Measurements from ENCODE around the gene ICAM4.
"Not testable (repeated sequence)": the region's sequence is repeated elsewhere in the genome, so short reads cannot be mapped to it uniquely, and the experiment has no call there.

ICAM4 gene

GRCh38 chr19:10279737-10280442 is 6.9 kb upstream of the ICAM4 start:
- H3K9me3 Mint-ChIP-seq (ENCODE audit: low read depth), result no peaks in the 10 kb centered on the region
- H3K36me3 Mint-ChIP-seq, result peaks cover under 1% of the 10 kb centered on the region
- no peak overlapping the region for H3K4me3 Mint-ChIP-seq
- H3K4me1 Mint-ChIP-seq (ENCODE audit: low read depth), result peaks cover 9% of the 10 kb centered on the region
- H3K27ac Mint-ChIP-seq, result no peak overlapping the region
- H3K27me3 Mint-ChIP-seq, result no peaks in the 10 kb centered on the region

GRCh38 chr19:10282043-10282442 is 4.7 kb upstream of the ICAM4 start:
- not testable (repeated sequence) for H3K9me3 Mint-ChIP-seq (ENCODE audit: low read depth); H3K4me3 Mint-ChIP-seq; H3K27me3 Mint-ChIP-seq; H3K36me3 Mint-ChIP-seq; H3K27ac Mint-ChIP-seq
- peaks cover 16% of the 10 kb centered on the region for H3K4me1 Mint-ChIP-seq (ENCODE audit: low read depth)

DNA sequence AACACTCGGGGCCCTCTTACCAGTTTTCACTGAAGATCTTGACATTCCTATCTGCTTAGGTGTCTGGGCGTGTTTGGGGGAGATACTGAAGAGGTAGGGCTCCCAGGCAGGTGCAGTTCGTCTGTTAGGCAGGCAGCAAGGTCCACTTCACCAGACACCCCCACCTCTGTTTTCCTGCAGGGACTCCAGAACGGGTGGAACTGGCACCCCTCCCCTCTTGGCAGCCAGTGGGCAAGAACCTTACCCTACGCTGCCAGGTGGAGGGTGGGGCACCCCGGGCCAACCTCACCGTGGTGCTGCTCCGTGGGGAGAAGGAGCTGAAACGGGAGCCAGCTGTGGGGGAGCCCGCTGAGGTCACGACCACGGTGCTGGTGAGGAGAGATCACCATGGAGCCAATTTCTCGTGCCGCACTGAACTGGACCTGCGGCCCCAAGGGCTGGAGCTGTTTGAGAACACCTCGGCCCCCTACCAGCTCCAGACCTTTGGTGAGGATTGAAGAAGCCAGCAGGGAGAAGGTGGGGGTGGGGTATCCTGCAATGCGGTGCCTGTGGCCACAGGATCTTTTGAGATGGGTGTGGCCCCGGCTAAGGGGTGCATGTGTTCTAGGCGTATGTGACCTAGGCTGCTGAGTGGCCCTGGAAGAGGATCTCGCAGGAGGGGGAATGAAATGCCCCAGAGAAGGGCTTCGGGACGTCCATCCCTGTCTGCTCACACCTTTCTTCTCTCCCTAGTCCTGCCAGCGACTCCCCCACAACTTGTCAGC is 3.3 kb upstream of the ICAM4 start:
- Mint-ChIP-seq H3K4me1 (ENCODE audit: low read depth) (peaks cover 17% of the 10 kb centered on the region), H3K9me3 (ENCODE audit: low read depth) (no peaks in the 10 kb centered on the region), H3K4me3 (no peak overlapping the region), H3K27ac (no peak overlapping the region), H3K27me3 (peaks cover 2% of the 10 kb centered on the region), H3K36me3 (peaks cover 8% of the 10 kb centered on the region)

GRCh38 chr19:10284065-10284959 is 2.4 kb upstream of the ICAM4 start:
- Mint-ChIP-seq H3K4me3 (no peak overlapping the region), H3K27ac (no peak overlapping the region), H3K36me3 (peaks cover 8% of the 10 kb centered on the region), H3K4me1 (ENCODE audit: low read depth) (peaks cover 23% of the 10 kb centered on the region), H3K27me3 (peaks cover 2% of the 10 kb centered on the region), H3K9me3 (ENCODE audit: low read depth) (no peaks in the 10 kb centered on the region)

GRCh38 chr19:10284960-10285278 is 1.8 kb upstream of the ICAM4 start:
- Mint-ChIP-seq H3K36me3 (peaks cover 8% of the 10 kb centered on the region), H3K4me3 (no peak overlapping the region), H3K4me1 (ENCODE audit: low read depth) (peaks cover 21% of the 10 kb centered on the region), H3K9me3 (ENCODE audit: low read depth) (no peaks in the 10 kb centered on the region), H3K27me3 (peaks cover 2% of the 10 kb centered on the region), H3K27ac (no peak overlapping the region)

DNA sequence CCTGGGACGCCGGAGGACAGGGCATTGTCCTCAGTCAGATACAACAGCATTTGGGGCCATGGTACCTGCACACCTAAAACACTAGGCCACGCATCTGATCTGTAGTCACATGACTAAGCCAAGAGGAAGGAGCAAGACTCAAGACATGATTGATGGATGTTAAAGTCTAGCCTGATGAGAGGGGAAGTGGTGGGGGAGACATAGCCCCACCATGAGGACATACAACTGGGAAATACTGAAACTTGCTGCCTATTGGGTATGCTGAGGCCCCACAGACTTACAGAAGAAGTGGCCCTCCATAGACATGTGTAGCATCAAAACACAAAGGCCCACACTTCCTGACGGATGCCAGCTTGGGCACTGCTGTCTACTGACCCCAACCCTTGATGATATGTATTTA is 1.4 kb upstream of the ICAM4 start:
- Mint-ChIP-seq H3K4me1 (ENCODE audit: low read depth) (peaks cover 23% of the 10 kb centered on the region), H3K27me3 (peaks cover 2% of the 10 kb centered on the region), H3K4me3 (no peak overlapping the region), H3K27ac (no peak overlapping the region), H3K9me3 (ENCODE audit: low read depth) (no peaks in the 10 kb centered on the region), H3K36me3 (peaks cover 8% of the 10 kb centered on the region)

DNA sequence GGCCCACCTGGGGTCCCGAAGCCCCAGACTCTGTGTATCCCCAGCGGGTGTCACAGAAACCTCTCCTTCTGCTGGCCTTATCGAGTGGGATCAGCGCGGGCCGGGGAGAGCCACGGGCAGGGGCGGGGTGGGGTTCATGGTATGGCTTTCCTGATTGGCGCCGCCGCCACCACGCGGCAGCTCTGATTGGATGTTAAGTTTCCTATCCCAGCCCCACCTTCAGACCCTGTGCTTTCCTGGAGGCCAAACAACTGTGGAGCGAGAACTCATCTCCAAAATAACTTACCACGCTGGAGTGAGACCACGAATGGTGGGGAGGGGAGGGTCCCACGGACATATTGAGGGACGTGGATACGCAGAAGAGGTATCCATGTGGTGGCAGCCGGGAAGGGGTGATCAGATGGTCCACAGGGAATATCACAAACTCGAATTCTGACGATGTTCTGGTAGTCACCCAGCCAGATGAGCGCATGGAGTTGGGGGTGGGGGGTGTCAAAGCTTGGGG is 2.0 kb downstream of the ICAM4 start:
- peak overlapping the region; percentile 50 for H3K27ac Mint-ChIP-seq
- H3K36me3 Mint-ChIP-seq, result peaks cover 8% of the 10 kb centered on the region
- peaks cover 8% of the 10 kb centered on the region for H3K27me3 Mint-ChIP-seq
- peak overlapping the region; percentile 77 for H3K4me3 Mint-ChIP-seq
- H3K9me3 Mint-ChIP-seq (ENCODE audit: low read depth), result no peaks in the 10 kb centered on the region
- peaks cover 46% of the 10 kb centered on the region for H3K4me1 Mint-ChIP-seq (ENCODE audit: low read depth)

DNA sequence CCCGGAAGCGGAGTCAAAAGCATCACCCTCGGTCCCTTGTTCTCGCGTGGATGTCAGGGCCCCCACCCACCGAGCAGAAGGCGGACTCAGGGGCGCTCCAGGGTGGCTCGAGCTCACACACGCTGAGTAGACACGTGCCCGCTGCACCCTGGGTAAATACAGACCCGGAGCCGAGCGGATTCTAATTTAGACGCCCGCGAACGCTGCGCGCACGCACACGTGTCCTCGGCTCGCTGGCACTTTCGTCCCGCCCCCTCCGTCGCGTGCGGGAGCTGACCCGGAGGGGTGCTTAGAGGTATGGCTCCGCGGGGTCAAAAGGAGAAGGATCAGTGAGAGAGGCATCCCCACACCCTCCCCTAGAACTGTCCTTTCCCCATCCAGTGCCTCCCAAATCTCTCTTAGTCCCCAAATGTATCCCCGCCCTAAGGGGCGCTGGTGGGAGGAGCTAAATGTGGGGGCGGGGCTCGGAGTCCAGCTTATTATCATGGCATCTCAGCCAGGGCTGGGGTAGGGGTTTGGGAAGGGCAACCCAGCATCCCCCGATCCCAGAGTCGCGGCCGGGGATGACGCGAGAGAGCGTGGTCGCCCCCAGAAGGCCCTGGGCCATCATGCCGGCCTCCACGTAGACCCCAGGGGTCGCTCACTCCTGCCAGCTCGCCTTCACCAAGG is 2.5 kb downstream of the ICAM4 start:
- Mint-ChIP-seq H3K36me3 (peaks cover 8% of the 10 kb centered on the region), H3K4me3 (peak overlapping the region; percentile 77), H3K4me1 (ENCODE audit: low read depth) (peaks cover 46% of the 10 kb centered on the region), H3K27ac (peak overlapping the region; percentile 50), H3K9me3 (ENCODE audit: low read depth) (no peaks in the 10 kb centered on the region), H3K27me3 (peaks cover 8% of the 10 kb centered on the region)

- Mint-ChIP-seq H3K27me3 (peaks cover 8% of the 10 kb centered on the region), H3K9me3 (ENCODE audit: low read depth) (no peaks in the 10 kb centered on the region), H3K36me3 (peaks cover 8% of the 10 kb centered on the region)
Measured at GRCh38 chr19:10289836-10290356, 3.1 kb downstream of the ICAM4 start, which contains the start of gene ICAM5. Gene ICAM5, plus strand, starts transcription at chr19:10289952. Its CDS starts 92 bp downstream, at chr19:10290044.

GRCh38 chr19:10290357-10290875 is 3.7 kb downstream of the ICAM4 start:
- Mint-ChIP-seq H3K27me3 (peaks cover 8% of the 10 kb centered on the region), H3K27ac (peak overlapping the region; percentile 22), H3K4me3 (peak overlapping the region; percentile 77), H3K9me3 (ENCODE audit: low read depth) (no peaks in the 10 kb centered on the region), H3K36me3 (peaks cover 3% of the 10 kb centered on the region), H3K4me1 (ENCODE audit: low read depth) (peaks cover 49% of the 10 kb centered on the region)

More at GRCh38 chr19:10289836-10290356, 3.1 kb downstream of the ICAM4 start, which contains the start of gene ICAM5:
- H3K4me3 Mint-ChIP-seq, result peak within 1 kb of the TSS; percentile 77
- peak within 1 kb of the TSS; percentile 50 for H3K27ac Mint-ChIP-seq
- peaks cover 49% of the 10 kb centered on the region for H3K4me1 Mint-ChIP-seq (ENCODE audit: low read depth)

DNA sequence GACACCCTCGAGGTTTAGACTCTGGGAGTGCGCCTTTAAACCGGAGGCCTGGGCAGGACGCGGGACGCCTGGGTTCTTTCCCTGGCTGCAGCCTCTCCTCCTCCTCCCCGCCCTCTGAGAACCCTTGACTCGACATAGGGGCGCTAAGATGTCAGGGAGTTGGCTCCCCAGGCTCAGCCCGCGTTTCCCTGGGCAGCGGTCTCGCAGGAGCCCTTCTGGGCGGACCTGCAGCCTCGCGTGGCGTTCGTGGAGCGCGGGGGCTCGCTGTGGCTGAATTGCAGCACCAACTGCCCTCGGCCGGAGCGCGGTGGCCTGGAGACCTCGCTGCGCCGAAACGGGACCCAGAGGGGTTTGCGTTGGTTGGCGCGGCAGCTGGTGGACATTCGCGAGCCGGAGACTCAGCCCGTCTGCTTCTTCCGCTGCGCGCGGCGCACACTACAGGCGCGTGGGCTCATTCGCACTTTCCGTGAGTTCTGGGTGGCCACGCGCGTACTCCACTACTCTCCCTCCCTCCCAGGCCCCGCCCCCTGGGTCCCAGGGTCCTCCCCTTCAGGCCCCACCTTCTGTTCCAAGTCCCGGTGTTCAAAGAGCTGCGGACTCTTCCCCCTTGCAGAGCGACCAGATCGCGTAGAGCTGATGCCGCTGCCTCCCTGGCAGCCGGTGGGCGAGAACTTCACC is 4.3 kb downstream of the ICAM4 start:
- Mint-ChIP-seq H3K4me3 (peak overlapping the region; percentile 77), H3K9me3 (ENCODE audit: low read depth) (no peaks in the 10 kb centered on the region), H3K36me3 (no peaks in the 10 kb centered on the region), H3K27ac (peak overlapping the region; percentile 22), H3K4me1 (ENCODE audit: low read depth) (peaks cover 55% of the 10 kb centered on the region), H3K27me3 (peaks cover 11% of the 10 kb centered on the region)

- Mint-ChIP-seq H3K4me1 (ENCODE audit: low read depth) (peaks cover 50% of the 10 kb centered on the region), H3K9me3 (ENCODE audit: low read depth) (no peaks in the 10 kb centered on the region), H3K27ac (no peak overlapping the region), H3K36me3 (no peaks in the 10 kb centered on the region), H3K27me3 (peaks cover 12% of the 10 kb centered on the region), H3K4me3 (peak overlapping the region; percentile 77)
Measured at GRCh38 chr19:10291554-10292205, 4.9 kb downstream of the ICAM4 start.

DNA sequence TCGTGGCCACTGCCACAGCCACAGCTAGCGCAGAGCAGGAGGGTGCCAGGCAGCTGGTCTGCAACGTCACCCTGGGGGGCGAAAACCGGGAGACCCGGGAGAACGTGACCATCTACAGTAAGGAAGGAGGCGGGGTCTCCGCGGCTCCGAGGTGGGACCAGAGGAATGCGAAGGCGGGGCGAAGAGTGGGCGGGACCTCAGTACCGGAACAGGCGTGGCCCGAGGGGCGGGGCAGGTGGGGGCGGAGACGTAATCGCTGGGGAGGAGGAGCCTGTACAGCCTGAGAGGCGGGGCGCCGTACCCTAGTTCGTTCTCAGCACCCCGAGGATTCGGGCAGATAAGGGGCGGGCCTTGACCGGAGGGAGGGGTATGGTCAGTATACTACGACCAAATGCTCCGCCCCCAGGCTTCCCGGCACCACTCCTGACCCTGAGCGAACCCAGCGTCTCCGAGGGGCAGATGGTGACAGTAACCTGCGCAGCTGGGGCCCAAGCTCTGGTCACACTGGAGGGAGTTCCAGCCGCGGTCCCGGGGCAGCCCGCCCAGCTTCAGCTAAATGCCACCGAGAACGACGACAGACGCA is 5.5 kb downstream of the ICAM4 start:
- peaks cover 51% of the 10 kb centered on the region for H3K4me1 Mint-ChIP-seq (ENCODE audit: low read depth)
- no peaks in the 10 kb centered on the region for H3K9me3 Mint-ChIP-seq (ENCODE audit: low read depth)
- H3K27ac Mint-ChIP-seq, result no peak overlapping the region
- H3K36me3 Mint-ChIP-seq, result no peaks in the 10 kb centered on the region
- H3K27me3 Mint-ChIP-seq, result peaks cover 13% of the 10 kb centered on the region
- peak overlapping the region; percentile 77 for H3K4me3 Mint-ChIP-seq
